ENCODE data around the gene JARID2.

DNA sequence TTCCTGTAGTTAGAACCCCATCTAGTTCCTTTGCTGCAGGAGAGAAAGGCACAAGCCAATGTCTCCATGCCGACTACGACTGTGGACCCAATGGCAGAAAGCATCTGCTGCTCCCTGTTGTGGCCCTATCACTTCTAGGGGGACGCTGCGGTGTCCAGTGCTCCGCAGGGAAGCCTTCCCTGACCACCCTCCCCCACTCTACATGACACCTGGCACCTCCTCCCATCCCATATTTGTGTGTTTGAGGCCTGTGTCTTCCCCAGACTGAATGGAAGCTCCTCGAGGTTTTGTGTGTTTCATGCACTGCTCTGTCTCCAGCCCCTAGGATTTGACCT, 257.4 kb downstream of the JARID2 start:
- TF ChIP-seq, protein P1, sequence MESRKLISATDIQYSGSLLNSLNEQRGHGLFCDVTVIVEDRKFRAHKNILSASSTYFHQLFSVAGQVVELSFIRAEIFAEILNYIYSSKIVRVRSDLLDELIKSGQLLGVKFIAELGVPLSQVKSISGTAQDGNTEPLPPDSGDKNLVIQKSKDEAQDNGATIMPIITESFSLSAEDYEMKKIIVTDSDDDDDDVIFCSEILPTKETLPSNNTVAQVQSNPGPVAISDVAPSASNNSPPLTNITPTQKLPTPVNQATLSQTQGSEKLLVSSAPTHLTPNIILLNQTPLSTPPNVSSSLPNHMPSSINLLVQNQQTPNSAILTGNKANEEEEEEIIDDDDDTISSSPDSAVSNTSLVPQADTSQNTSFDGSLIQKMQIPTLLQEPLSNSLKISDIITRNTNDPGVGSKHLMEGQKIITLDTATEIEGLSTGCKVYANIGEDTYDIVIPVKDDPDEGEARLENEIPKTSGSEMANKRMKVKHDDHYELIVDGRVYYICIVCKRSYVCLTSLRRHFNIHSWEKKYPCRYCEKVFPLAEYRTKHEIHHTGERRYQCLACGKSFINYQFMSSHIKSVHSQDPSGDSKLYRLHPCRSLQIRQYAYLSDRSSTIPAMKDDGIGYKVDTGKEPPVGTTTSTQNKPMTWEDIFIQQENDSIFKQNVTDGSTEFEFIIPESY (CRISPR knock-in tag; IDR thresholded peaks at IDR 0.05), result no peak
- TF ChIP-seq BRCA1 (IDR thresholded peaks at IDR 0.05) (no peak), BRCA1 (CRISPR knock-in tag; IDR thresholded peaks at IDR 0.05) (no peak), ZNF699 (CRISPR knock-in tag; IDR thresholded peaks at IDR 0.05; ENCODE audit: insufficient replicate concordance) (no peak), CBFB (CRISPR knock-in tag; IDR thresholded peaks at IDR 0.05) (no peak), BHLHE40 (IDR thresholded peaks at IDR 0.05; ENCODE audit: low read length) (no peak), COPS2 (conservative IDR thresholded peaks at IDR 0.05) (no peak)
- TF ChIP-seq, protein P2, sequence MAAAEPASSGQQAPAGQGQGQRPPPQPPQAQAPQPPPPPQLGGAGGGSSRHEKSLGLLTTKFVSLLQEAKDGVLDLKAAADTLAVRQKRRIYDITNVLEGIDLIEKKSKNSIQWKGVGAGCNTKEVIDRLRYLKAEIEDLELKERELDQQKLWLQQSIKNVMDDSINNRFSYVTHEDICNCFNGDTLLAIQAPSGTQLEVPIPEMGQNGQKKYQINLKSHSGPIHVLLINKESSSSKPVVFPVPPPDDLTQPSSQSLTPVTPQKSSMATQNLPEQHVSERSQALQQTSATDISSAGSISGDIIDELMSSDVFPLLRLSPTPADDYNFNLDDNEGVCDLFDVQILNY (CRISPR knock-in tag; IDR thresholded peaks at IDR 0.05), result no peak

Data from K562 (cell line).